GM12878 (cell line): ENCODE data around the gene SUGCT. TPM values are rescaled to one million over a fixed set of nuclear protein-coding genes. Genes with fewer than 3 reads are reported as not detected.

ENCODE experiments used
- ATAC-seq: fragments of 200-7000 bp; cut with Tn5 transposase; 3 replicates; pipeline ENCODE4 v1.9.1; 2020; ENCODE audit warnings: mild to moderate bottlenecking, moderate library complexity
- BruUV-seq: library from RNA; stranded (reverse); fragments of 400-500 nt; replicated peaks from 2 replicates; lab custom pipeline; 2021; lab: Mats Ljungman, UMichigan
- CTCF ChIA-PET: fragments of 300-600 bp; sonication (Branson Sonifier 250); formaldehyde crosslinking; extraction: SDS; loops from one replicate; lab custom pipeline; 2021; ENCODE audit warnings: inconsistent platforms; lab: Yijun Ruan, JAX
- POLR2A ChIA-PET: fragments of 350-600 bp; formaldehyde crosslinking; extraction: SDS; loops from one replicate; lab custom pipeline; 2021; ENCODE audit warnings: inconsistent platforms; lab: Charles Lee
- RAD21 ChIA-PET: fragments of 300-600 bp; sonication (Branson Sonifier 250); formaldehyde crosslinking; loops from one replicate; lab custom pipeline; 2023; ENCODE audit warnings: antibody characterized with exemption; ENCODE audit not compliant: unreplicated experiment; lab: Charles Lee
- SMC1A ChIA-PET: fragments of 300-600 bp; sonication (Branson Sonifier 250); formaldehyde crosslinking; loops from one replicate; lab custom pipeline; 2023; ENCODE audit not compliant: unreplicated experiment, uncharacterized antibody; lab: Charles Lee
- DNase-seq: peaks from one replicate; pipeline ENCODE4 v3.0.0-alpha.2; 2011; ENCODE audit warnings: low read depth, low spot score
- FAIRE-seq: peaks from 3 replicates; lab custom pipeline; 2011; peaks lifted over from hg19 to GRCh38; lab: Jason Lieb, UNC
- H2AFZ ChIP-seq: 2 replicates; pipeline ENCODE4 v1.6.0; 2011; ENCODE audit warnings: low read depth, low read length, control low read depth; ENCODE audit not compliant: control insufficient read depth
- H3K27ac ChIP-seq: 2 replicates; pipeline ENCODE4 v1.5.1; 2011; ENCODE audit warnings: control low read depth; ENCODE audit not compliant: control insufficient read depth, insufficient read depth
- H3K27me3 ChIP-seq, 2 experiments: replicated peaks in 1 of 2; 2 replicates each; pipeline versions ENCODE4 v1.6.0 to v1.6.1; 2011; ENCODE audit warnings: low read length in 1 of 2; ENCODE audit not compliant: control insufficient read depth in 2 of 2, insufficient read depth in 2 of 2
- H3K36me3 ChIP-seq, 2 experiments: 2 replicates each; pipeline ENCODE4 v1.5.1; 2011; ENCODE audit warnings: low read length in 1 of 2; ENCODE audit not compliant: control insufficient read depth in 2 of 2, insufficient read depth in 2 of 2
- H3K4me1 ChIP-seq: 2 replicates; pipeline ENCODE4 v1.6.1; 2011; ENCODE audit warnings: mild to moderate bottlenecking, low read length, moderate library complexity, mixed read lengths; ENCODE audit not compliant: control insufficient read depth, insufficient read depth
- H3K4me2 ChIP-seq: 2 replicates; pipeline ENCODE4 v1.6.0; 2011; ENCODE audit warnings: control low read depth; ENCODE audit not compliant: control insufficient read depth, insufficient read depth
- H3K4me3 ChIP-seq: fragments of 200-600 bp; sonication (generic); 2 replicates; pipeline ENCODE4 v1.5.1; 2016
- H3K79me2 ChIP-seq: 2 replicates; pipeline ENCODE4 v1.6.0; 2011; ENCODE audit warnings: low read length; ENCODE audit not compliant: control insufficient read depth, insufficient read depth
- H3K9ac ChIP-seq: 2 replicates; pipeline ENCODE4 v1.8.0; 2011; ENCODE audit warnings: low read length, control low read depth, mixed read lengths; ENCODE audit not compliant: control insufficient read depth, insufficient read depth
- H3K9me3 ChIP-seq: replicated peaks from 3 replicates; pipeline ENCODE4 v1.5.1; 2011; ENCODE audit warnings: mild to moderate bottlenecking, low read length; ENCODE audit not compliant: control insufficient read depth, insufficient read depth
- H4K20me1 ChIP-seq: 2 replicates; pipeline ENCODE4 v1.6.0; 2011; ENCODE audit not compliant: control insufficient read depth, insufficient read depth
- BHLHE40 ChIP-seq, 2 experiments: fragments of 450-650 bp in 1 of 2; IDR thresholded peaks; 2 replicates each; pipeline ENCODE4 v1.6.1; 2011 to 2017; ENCODE audit warnings: low read depth in 2 of 2, borderline replicate concordance in 1 of 2, improper control_type of control experiment in 1 of 2, low read length in 1 of 2, mild to moderate bottlenecking in 1 of 2
- CHD1 ChIP-seq: IDR thresholded peaks from 2 replicates; pipeline ENCODE4 v1.6.1; 2012; ENCODE audit warnings: low read depth, low read length, improper control_type of control experiment
- ESRRA ChIP-seq: IDR thresholded peaks from 2 replicates; pipeline ENCODE4 v1.6.1; 2012; ENCODE audit warnings: mild to moderate bottlenecking, low read length, improper control_type of control experiment
- MEF2A ChIP-seq: IDR thresholded peaks from 2 replicates; pipeline ENCODE4 v1.6.1; 2011; ENCODE audit warnings: low read depth, mild to moderate bottlenecking, low read length, moderate library complexity; ENCODE audit not compliant: insufficient read depth
- NBN ChIP-seq: fragments of 450-650 bp; IDR thresholded peaks from 2 replicates; pipeline ENCODE4 v1.6.1; 2016
- NFYA ChIP-seq: IDR thresholded peaks from 2 replicates; pipeline ENCODE4 v1.6.1; 2011; ENCODE audit warnings: low read depth, mild to moderate bottlenecking, low read length, improper control_type of control experiment, borderline replicate concordance
- RBBP5 ChIP-seq: fragments of 200-600 bp; sonication (generic); conservative IDR thresholded peaks from 2 replicates; pipeline ENCODE4 v1.6.1; 2016
- RCOR1 ChIP-seq: conservative IDR thresholded peaks from 2 replicates; pipeline ENCODE4 v1.6.1; 2012; ENCODE audit warnings: low read depth, low read length, improper control_type of control experiment
- RELA ChIP-seq: fragments of 450-650 bp; IDR thresholded peaks from 2 replicates; pipeline ENCODE4 v1.8.0; 2014; ENCODE audit warnings: borderline replicate concordance; ENCODE audit not compliant: partially characterized antibody
- SIX5 ChIP-seq: IDR thresholded peaks from 2 replicates; pipeline ENCODE4 v1.6.1; 2011; ENCODE audit warnings: mild to moderate bottlenecking, low read depth, low read length, moderate library complexity; ENCODE audit not compliant: severe bottlenecking
- TCF12 ChIP-seq: IDR thresholded peaks from 2 replicates; pipeline ENCODE4 v1.6.1; 2011; ENCODE audit warnings: low read depth, mild to moderate bottlenecking, low read length
- YY1 ChIP-seq: IDR thresholded peaks from 2 replicates; pipeline ENCODE4 v1.6.1; 2011; ENCODE audit warnings: low read depth, mild to moderate bottlenecking, low read length
- ZNF207 ChIP-seq: fragments of 450-650 bp; IDR thresholded peaks from 2 replicates; pipeline ENCODE4 v1.6.1; 2014; ENCODE audit warnings: antibody characterized with exemption, mild to moderate bottlenecking, borderline replicate concordance
- ZNF274 ChIP-seq: IDR thresholded peaks from one replicate; pipeline ENCODE4 v1.8.0; 2011; ENCODE audit not compliant: insufficient read length, insufficient read depth
- WGBS: methylation state at CpG from one replicate; pipeline ENCODE4 v1.1.6; 2016; ENCODE audit warnings: low lambda C conversion rate; ENCODE audit not compliant: insufficient replicate concordance, insufficient coverage; ENCODE audit errors: missing lambda C conversion rate; 5-methylcytosine and 5-hydroxymethylcytosine counted together
- in situ Hi-C: fragments of 300-500 bp; cut with MboI; formaldehyde crosslinking; loops from 9 replicates; pipeline ENCODE4 v1.14.3; 2018; ENCODE audit warnings: mixed read lengths
- intact Hi-C: fragments of 100-400 bp; cut with micrococcal nuclease; formaldehyde crosslinking; loops from one replicate; pipeline ENCODE4 v1.14.2; 2022; ENCODE audit not compliant: unreplicated experiment
- polyA plus RNA-seq, 11 experiments: library from polyadenylated mRNA; depleted of rRNA in 4 of 11; unstranded in 6 of 11; stranded (reverse) in 5 of 11; fragments of >200 nt; fragmentation: Nextera tagmentation in 4 of 11; fragmentation: Illumina TruSeq in 1 of 11; extraction: Ambion mirVana in 4 of 11; extraction: Trizol in 1 of 11; gene quantifications; 1 replicate in 1 of 11; 2 replicates in 10 of 11; pipeline versions ENCODE4 v1.2.1 to v1.2.3, GENCODE V29; 2011 to 2016; ENCODE audit warnings: inconsistent platforms in 2 of 11, missing spikeins in 2 of 11, low read depth in 1 of 11
- total RNA-seq, 4 experiments: library from RNA; depleted of rRNA in 3 of 4; stranded (reverse); fragments of >200 nt in 3 of 4; fragmentation: Illumina TruSeq in 1 of 4; extraction: Trizol in 1 of 4; gene quantifications; 2 replicates each; pipeline versions ENCODE4 v1.2.1 to v1.2.3, GENCODE V29; 2013 to 2021
- TF ChIP-seq, protein P1 (sequence below): IDR thresholded peaks from 2 replicates; pipeline ENCODE4 v1.6.1; 2011; ENCODE audit warnings: low read depth, mild to moderate bottlenecking, low read length, moderate library complexity, borderline replicate concordance; ENCODE audit errors: extremely low read depth
- TF ChIP-seq, protein P2 (sequence below): IDR thresholded peaks from 2 replicates; pipeline ENCODE4 v1.6.1; 2012; ENCODE audit warnings: mild to moderate bottlenecking, low read depth, low read length

The SUGCT gene
- total and polyA plus RNA-seq, 10 of the 15 experiments (the other 5 are each of a cell fraction or from before 2014, with no cell fraction given) = 0.08 to 1.2 (median 0.67) TPM; not detected in 1

DNA sequence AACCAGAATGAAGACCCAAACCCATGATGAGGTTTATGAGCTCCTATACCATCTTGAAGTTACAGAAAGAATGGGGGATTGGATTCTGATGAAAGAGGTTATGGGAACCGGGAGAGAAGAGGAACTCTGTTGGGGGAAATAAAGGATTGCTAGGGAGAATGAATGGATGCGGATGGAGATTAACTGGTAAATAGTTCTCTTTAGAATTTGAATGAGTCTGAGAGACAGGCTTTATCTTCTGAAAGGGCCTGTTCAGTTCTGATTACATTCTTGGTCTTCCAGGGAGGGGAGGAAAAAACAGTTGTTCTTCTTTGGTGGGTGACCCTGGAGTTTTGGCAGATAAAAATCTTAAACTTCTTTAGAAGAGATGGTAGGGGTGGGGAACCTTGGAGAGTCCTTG lies 13.9 kb downstream of the SUGCT start:
- RAD21 ChIA-PET = no interaction called here

DNA sequence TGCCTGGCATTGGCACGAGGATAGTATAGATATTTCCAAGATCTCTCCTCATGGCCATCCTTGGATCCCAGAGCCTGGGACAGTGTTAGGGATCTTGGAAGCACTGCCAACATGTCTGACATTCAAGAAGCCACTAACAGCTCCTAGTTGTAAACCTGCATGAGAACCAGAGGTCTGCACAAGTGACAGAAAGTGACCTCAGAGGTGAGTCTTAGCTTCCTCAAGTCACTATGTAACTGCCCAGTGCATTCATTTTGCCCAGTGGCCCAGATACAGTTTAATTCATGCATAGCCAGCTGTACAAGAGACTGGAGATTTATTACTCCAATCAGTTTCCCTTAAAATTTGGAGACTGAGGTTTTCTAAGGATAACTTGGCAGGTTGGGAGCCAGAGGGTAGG lies 16.7 kb downstream of the SUGCT start:
- RAD21 ChIA-PET = no interaction called here
- CTCF ChIA-PET = interaction anchor here (0.6 kb wide), 1 partner anchor 18 kb away, joined by 3 read pairs; no protein-coding TSS in a partner anchor
- SMC1A ChIA-PET = no interaction called here
- H3K27me3 ChIP-seq = no peaks in the 10 kb centered on the region
- no peak for ATAC-seq
- in situ Hi-C loops = no loop called here
- intact Hi-C loops = no loop called here
- H3K4me1 ChIP-seq = no peaks in the 10 kb centered on the region
- DNase-seq = no peak
- H3K4me2 ChIP-seq = no peak overlapping the region
- POLR2A ChIA-PET = no interaction called here
- no peak for FAIRE-seq
- no peak overlapping the region for H3K27ac ChIP-seq
- no TSS peak for BruUV-seq
- no peaks in the 10 kb centered on the region for H3K36me3 ChIP-seq
- H3K79me2 ChIP-seq = no peaks in the 10 kb centered on the region
- H3K4me3 ChIP-seq = no peak overlapping the region
- no peak overlapping the region for H3K9ac ChIP-seq
- 0% methylated on average over 1 of the region's 1 CpG for WGBS
- H3K9me3 ChIP-seq = no peaks in the 10 kb centered on the region
- no peaks in the 10 kb centered on the region for H4K20me1 ChIP-seq
- TF ChIP-seq, protein P1, sequence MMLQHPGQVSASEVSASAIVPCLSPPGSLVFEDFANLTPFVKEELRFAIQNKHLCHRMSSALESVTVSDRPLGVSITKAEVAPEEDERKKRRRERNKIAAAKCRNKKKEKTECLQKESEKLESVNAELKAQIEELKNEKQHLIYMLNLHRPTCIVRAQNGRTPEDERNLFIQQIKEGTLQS = no peak
- TF ChIP-seq ZNF207 = no peak
- TF ChIP-seq TCF12 = no peak
- TF ChIP-seq CHD1 = no peak
- TF ChIP-seq RBBP5 = no peak
- no peak for TF ChIP-seq RCOR1
- TF ChIP-seq SIX5 = no peak
- TF ChIP-seq, protein P2, sequence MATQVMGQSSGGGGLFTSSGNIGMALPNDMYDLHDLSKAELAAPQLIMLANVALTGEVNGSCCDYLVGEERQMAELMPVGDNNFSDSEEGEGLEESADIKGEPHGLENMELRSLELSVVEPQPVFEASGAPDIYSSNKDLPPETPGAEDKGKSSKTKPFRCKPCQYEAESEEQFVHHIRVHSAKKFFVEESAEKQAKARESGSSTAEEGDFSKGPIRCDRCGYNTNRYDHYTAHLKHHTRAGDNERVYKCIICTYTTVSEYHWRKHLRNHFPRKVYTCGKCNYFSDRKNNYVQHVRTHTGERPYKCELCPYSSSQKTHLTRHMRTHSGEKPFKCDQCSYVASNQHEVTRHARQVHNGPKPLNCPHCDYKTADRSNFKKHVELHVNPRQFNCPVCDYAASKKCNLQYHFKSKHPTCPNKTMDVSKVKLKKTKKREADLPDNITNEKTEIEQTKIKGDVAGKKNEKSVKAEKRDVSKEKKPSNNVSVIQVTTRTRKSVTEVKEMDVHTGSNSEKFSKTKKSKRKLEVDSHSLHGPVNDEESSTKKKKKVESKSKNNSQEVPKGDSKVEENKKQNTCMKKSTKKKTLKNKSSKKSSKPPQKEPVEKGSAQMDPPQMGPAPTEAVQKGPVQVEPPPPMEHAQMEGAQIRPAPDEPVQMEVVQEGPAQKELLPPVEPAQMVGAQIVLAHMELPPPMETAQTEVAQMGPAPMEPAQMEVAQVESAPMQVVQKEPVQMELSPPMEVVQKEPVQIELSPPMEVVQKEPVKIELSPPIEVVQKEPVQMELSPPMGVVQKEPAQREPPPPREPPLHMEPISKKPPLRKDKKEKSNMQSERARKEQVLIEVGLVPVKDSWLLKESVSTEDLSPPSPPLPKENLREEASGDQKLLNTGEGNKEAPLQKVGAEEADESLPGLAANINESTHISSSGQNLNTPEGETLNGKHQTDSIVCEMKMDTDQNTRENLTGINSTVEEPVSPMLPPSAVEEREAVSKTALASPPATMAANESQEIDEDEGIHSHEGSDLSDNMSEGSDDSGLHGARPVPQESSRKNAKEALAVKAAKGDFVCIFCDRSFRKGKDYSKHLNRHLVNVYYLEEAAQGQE = no peak
- no peak for TF ChIP-seq NBN
- no peak for TF ChIP-seq NFYA
- no peak for TF ChIP-seq MEF2A
- TF ChIP-seq RELA = no peak
- TF ChIP-seq BHLHE40 (IDR thresholded peaks at IDR 0.05; ENCODE audit: borderline replicate concordance in 1 of 2, low read depth in 2 of 2, low read length in 1 of 2) = no peak
- no peak for TF ChIP-seq ESRRA
- TF ChIP-seq ZNF274 = no peak
- H2AFZ ChIP-seq = no peak overlapping the region

More for the DNA sequence above, 13.9 kb downstream of the SUGCT start:
- Histone ChIP-seq H3K9ac (no peak overlapping the region), H3K9me3 (no peaks in the 10 kb centered on the region), H3K27ac (no peak overlapping the region), H3K79me2 (no peaks in the 10 kb centered on the region), H2AFZ (no peak overlapping the region), H4K20me1 (no peaks in the 10 kb centered on the region), H3K4me3 (no peak overlapping the region), H3K4me2 (no peak overlapping the region), H3K4me1 (no peaks in the 10 kb centered on the region), H3K27me3 (no peaks in the 10 kb centered on the region), H3K36me3 (no peaks in the 10 kb centered on the region)
- DNase-seq = no peak
- SMC1A ChIA-PET = no interaction called here
- FAIRE-seq = no peak
- in situ Hi-C loops = no loop called here
- CTCF ChIA-PET = no interaction called here
- no peak for ATAC-seq
- POLR2A ChIA-PET = no interaction called here
- TF ChIP-seq CHD1 (no peak), BHLHE40 (IDR thresholded peaks at IDR 0.05; ENCODE audit: borderline replicate concordance in 1 of 2, low read depth in 2 of 2, low read length in 1 of 2) (no peak), YY1 (no peak)
- intact Hi-C loops = no loop called here
- BruUV-seq = no TSS peak
- WGBS = 64% methylated on average over 2 of the region's 2 CpGs
